Measurements from ENCODE around the gene CTNNBIP1.

GRCh38 chr1:9807541-9807940, 102.5 kb downstream of the CTNNBIP1 start:
- TF ChIP-seq MEF2A (IDR thresholded peaks at IDR 0.05; ENCODE audit: borderline replicate concordance, low read depth) (no peak), CTCF (IDR thresholded peaks at IDR 0.05) (no peak), GABPA (IDR thresholded peaks at IDR 0.05; ENCODE audit: low read depth) (no peak)

All from SK-N-SH (cell line).